BE2C (cell line): Measurements from ENCODE around the gene TMEM154.

Experiments
- DNase-seq: peaks from one replicate; pipeline ENCODE4 v3.0.0-alpha.2; 2020
- H3K27me3 ChIP-seq: fragments of 250-450 bp; sonication (Bioruptor Pico); 2 replicates; pipeline ENCODE4 v1.5.1; 2020; ENCODE audit warnings: mild to moderate bottlenecking
- H3K36me3 ChIP-seq: fragments of 250-450 bp; sonication (Bioruptor Pico); 2 replicates; pipeline ENCODE4 v1.5.1; 2020; ENCODE audit warnings: mild to moderate bottlenecking
- H3K4me1 ChIP-seq: fragments of 250-450 bp; sonication (Bioruptor Pico); 2 replicates; pipeline ENCODE4 v1.5.1; 2020
- H3K4me3 ChIP-seq: 2 replicates; pipeline ENCODE4 v1.5.1; 2011; ENCODE audit warnings: low read depth, low read length
- H3K9me3 ChIP-seq: fragments of 250-450 bp; sonication (Bioruptor Pico); 2 replicates; pipeline ENCODE4 v1.5.1; 2020
- TF ChIP-seq, protein P1 (sequence below): IDR thresholded peaks from 2 replicates; pipeline ENCODE4 v1.5.1; 2012; ENCODE audit warnings: mild to moderate bottlenecking, low read depth, low read length

Gene TMEM154

DNA sequence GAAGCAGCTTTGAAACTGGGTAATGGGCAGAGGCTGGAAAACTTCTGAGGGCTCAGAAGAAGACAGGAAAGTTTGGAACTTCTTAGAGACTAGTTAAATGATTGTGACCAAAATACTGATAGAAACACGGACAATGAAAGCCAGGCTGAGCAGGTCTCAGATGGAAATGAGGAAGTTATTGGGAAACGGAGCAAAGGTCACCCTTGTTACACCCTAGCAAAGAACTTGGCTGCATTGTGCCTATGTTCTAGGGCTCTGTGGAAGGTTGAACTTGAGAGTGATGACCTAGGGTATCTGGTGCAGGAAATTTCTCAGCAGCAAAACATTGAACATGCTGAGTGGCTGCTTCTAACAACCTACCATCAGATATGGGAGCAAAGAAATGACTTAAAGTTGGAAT lies 93.1 kb downstream of the TMEM154 start:
- no peak overlapping the region for H3K4me3 ChIP-seq
- TF ChIP-seq, protein P1, sequence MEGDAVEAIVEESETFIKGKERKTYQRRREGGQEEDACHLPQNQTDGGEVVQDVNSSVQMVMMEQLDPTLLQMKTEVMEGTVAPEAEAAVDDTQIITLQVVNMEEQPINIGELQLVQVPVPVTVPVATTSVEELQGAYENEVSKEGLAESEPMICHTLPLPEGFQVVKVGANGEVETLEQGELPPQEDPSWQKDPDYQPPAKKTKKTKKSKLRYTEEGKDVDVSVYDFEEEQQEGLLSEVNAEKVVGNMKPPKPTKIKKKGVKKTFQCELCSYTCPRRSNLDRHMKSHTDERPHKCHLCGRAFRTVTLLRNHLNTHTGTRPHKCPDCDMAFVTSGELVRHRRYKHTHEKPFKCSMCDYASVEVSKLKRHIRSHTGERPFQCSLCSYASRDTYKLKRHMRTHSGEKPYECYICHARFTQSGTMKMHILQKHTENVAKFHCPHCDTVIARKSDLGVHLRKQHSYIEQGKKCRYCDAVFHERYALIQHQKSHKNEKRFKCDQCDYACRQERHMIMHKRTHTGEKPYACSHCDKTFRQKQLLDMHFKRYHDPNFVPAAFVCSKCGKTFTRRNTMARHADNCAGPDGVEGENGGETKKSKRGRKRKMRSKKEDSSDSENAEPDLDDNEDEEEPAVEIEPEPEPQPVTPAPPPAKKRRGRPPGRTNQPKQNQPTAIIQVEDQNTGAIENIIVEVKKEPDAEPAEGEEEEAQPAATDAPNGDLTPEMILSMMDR: no peak
- no peaks in the 10 kb centered on the region for H3K9me3 ChIP-seq

GRCh38 chr4:152585023-152585441 lies 94.8 kb downstream of the TMEM154 start:
- Histone ChIP-seq H3K36me3 (no peaks in the 10 kb centered on the region), H3K4me1 (no peaks in the 10 kb centered on the region), H3K27me3 (no peaks in the 10 kb centered on the region), H3K4me3 (no peak overlapping the region), H3K9me3 (no peaks in the 10 kb centered on the region)
- no peak for DNase-seq
- TF ChIP-seq, protein P1: no peak

More for the DNA sequence above, 93.1 kb downstream of the TMEM154 start:
- H3K36me3 ChIP-seq: no peaks in the 10 kb centered on the region
- H3K27me3 ChIP-seq: no peaks in the 10 kb centered on the region
- DNase-seq: no peak
- no peaks in the 10 kb centered on the region for H3K4me1 ChIP-seq

- H3K27me3 ChIP-seq: no peaks in the 10 kb centered on the region
- H3K9me3 ChIP-seq: no peaks in the 10 kb centered on the region
- H3K4me1 ChIP-seq: no peaks in the 10 kb centered on the region
- no peak overlapping the region for H3K4me3 ChIP-seq
- TF ChIP-seq, protein P1: peak; percentile 41
- no peaks in the 10 kb centered on the region for H3K36me3 ChIP-seq
- DNase-seq: no peak
Measured at GRCh38 chr4:152581536-152582160, 98.1 kb downstream of the TMEM154 start.

DNA sequence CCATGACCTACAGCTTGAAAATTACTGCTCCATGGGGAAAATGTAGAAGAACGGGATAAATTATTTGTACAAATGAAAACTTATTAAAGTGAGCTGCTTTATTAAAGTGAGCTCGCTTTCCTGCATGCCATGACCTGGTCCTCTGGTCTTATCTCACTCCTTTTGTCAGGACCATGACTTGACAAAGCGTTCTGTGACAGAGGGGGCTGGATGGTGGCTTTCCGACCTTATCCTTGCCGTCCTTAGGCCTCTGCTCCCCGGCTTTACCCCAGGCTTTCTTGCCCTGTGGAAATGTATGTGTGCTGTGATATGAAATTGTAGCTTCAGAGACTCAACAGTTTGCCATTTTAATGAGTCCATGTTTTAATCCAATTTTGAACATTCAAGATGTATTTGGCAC lies 99.9 kb downstream of the TMEM154 start:
- Histone ChIP-seq H3K27me3 (no peaks in the 10 kb centered on the region), H3K4me1 (no peaks in the 10 kb centered on the region), H3K36me3 (no peaks in the 10 kb centered on the region), H3K4me3 (no peak overlapping the region), H3K9me3 (no peaks in the 10 kb centered on the region)
- DNase-seq: no peak
- TF ChIP-seq, protein P1: no peak

DNA sequence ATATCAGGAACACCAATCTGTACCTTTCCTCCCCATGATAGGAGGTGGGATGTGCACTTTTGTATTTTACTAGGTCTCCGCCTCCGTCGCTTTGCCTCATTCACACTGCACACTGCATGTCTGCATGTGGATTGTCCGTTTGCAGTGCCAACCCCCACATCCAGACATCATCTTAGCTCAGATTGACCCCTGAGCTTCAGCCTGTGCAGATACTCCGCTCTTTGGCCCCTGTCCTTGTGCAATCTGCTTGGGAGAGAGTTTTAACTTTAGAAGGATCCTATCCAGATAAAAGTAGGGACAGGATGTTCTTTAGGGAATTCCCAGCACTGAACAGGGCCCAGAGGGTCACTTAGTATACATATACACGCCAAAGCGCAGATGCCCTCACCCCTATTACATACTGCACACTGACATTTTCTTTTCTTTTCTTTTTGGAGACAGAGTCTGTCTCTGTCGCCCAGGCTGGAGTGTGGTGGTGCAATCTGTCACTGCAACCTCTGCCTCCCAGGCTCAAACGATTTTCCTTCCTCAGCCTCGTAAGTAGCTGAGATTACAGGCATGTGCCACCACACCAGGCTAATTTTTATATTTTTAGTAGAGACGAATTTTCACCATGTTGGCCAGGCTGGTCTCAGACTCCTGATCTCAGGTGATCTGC lies 100.6 kb downstream of the TMEM154 start:
- TF ChIP-seq, protein P1: no peak
- Histone ChIP-seq H3K4me1 (no peaks in the 10 kb centered on the region), H3K27me3 (no peaks in the 10 kb centered on the region), H3K9me3 (no peaks in the 10 kb centered on the region), H3K36me3 (no peaks in the 10 kb centered on the region), H3K4me3 (no peak overlapping the region)
- no peak for DNase-seq

DNA sequence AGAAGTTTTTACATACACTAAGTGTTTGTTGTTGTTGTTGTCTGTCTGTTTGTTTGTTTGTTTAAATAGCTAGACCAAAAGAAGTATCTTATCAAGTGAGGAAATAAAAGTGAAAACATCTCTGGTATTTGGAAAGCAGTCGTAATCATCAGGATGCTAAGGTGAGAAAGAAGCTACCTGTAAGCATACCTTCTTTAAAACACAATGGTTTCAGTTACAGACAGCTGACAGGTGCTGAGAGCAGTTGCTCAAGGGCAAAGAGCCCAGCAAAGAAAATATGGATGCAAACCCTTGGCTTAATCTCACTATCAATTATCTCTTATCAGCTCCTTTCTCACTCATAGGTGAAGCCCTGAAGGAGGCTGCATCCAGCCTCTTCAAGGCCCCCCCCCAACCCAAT lies 101.1 kb downstream of the TMEM154 start:
- H3K9me3 ChIP-seq: no peaks in the 10 kb centered on the region
- no peaks in the 10 kb centered on the region for H3K4me1 ChIP-seq
- DNase-seq: no peak
- TF ChIP-seq, protein P1: no peak
- no peaks in the 10 kb centered on the region for H3K36me3 ChIP-seq
- H3K27me3 ChIP-seq: no peaks in the 10 kb centered on the region
- no peak overlapping the region for H3K4me3 ChIP-seq
